Measurements from ENCODE around the gene PRKG1.
"Not testable (repeated sequence)": the region's sequence is repeated elsewhere in the genome, so short reads cannot be mapped to it uniquely, and the experiment has no call there.

The PRKG1 gene

DNA sequence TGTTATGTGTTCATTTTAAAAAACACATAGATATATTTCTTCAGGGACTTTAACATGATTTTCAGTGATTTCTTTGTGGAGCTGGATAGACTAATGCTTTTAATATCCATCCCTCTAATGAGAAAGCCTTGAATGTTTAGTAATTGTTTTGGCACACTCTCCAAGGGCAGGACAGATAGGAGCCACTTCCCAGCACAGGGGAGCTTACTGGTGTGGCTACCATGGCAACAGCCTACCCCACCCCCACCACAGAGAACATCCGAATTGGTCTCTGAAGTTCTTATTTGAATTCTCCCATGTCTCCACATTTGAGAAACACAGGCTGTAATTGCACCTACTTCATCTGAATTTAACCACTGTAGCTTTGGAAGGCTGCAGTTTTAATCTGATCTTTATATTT is 87.7 kb downstream of the PRKG1 start:
- Mint-ChIP-seq H3K36me3 (ENCODE audit: low read depth) (no peaks in the 10 kb centered on the region), H3K4me1 (ENCODE audit: low read depth) (no peaks in the 10 kb centered on the region), H3K27ac (no peak overlapping the region), H3K27me3 (no peaks in the 10 kb centered on the region), H3K4me3 (no peak overlapping the region), H3K9me3 (no peaks in the 10 kb centered on the region)
- DNase-seq = no peak

DNA sequence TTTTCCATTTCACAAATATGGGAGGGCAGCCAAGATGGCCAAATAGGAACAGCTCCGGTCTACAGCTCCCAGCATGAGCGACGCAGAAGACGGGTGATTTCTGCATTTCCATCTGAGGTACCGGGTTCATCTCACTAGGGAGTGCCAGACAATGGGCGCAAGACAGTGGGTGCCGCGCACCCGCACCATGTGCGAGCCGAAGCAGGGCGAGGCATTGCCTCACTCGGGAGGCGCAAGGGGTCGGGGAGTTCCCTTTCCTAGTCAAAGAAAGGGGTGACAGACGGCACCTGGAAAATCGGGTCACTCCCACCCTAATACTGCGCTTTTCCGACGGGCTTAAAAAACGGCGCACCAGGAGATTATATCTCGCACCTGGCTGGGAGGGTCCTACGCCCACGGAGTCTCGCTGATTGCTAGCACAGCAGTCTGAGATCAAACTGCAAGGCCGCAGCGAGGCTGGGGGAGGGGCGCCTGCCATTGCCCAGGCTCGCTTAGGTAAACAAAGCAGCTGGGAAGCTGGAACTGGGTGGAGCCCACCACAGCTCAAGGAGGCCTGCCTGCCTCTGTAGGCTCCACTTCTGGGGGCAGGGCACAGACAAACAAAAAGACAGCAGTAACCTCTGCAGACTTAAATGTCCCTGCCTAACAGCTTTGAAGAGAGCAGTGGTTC is 89.2 kb downstream of the PRKG1 start:
- not testable (repeated sequence) for H3K27ac Mint-ChIP-seq; H3K36me3 Mint-ChIP-seq (ENCODE audit: low read depth); H3K27me3 Mint-ChIP-seq; DNase-seq; H3K4me3 Mint-ChIP-seq; H3K9me3 Mint-ChIP-seq; H3K4me1 Mint-ChIP-seq (ENCODE audit: low read depth)

DNA sequence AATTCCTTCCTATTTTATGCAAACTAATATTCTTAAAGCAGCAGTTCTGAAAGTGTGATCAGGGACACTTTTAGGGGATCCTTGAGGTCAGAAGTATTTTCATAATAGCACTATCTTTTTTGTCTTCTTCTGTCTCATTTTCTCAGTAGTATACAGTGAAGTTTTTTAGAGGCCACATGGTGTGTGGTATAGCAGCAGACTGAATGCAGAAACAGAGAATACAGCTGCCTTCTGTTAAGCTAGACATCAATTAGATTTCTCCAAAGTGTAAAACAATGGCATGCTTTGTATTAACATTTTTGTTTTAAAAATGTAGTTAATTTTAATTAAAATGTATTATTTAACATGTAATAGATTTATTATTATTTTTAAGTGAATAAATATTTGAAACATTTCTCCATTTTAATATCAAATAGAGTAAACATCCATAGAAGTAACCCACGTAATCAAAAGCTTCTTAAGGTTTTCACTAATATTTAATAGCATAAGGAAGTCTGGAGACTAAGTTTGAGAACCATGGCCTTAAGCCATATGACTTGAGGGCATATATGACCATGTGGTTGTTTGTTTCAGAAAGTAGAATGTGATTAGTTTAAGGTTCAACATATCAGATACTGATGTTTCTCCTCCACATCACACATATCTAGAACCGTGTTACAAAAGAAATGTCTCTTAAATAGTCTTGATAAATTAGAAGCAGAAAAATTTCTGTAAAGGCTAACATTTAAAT is 94.0 kb downstream of the PRKG1 start:
- Mint-ChIP-seq H3K4me1 (ENCODE audit: low read depth) (no peaks in the 10 kb centered on the region), H3K27me3 (no peaks in the 10 kb centered on the region), H3K36me3 (ENCODE audit: low read depth) (no peaks in the 10 kb centered on the region), H3K9me3 (no peaks in the 10 kb centered on the region), H3K27ac (no peak overlapping the region), H3K4me3 (no peak overlapping the region)
- no peak for DNase-seq

DNA sequence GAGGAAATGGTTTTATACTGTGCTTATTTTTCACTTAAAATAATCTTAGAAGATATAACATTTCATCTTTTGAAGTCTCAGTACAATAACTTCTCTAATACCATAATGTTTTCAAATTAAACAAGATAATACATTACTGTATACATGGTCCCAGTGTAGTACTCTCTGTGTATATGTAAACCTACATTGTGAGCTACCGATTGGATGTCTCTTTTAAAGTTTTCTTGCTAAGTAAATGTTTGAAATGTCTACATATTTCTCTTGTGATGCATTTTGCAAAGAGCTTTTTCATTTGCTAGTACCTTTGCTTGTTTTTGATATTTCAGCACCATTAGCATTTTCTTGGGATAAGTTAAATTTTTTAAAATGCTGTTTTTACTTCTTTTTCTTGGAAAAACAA is 94.8 kb downstream of the PRKG1 start:
- Mint-ChIP-seq H3K4me1 (ENCODE audit: low read depth) (no peaks in the 10 kb centered on the region), H3K27ac (no peak overlapping the region), H3K9me3 (no peaks in the 10 kb centered on the region), H3K4me3 (no peak overlapping the region), H3K27me3 (no peaks in the 10 kb centered on the region), H3K36me3 (ENCODE audit: low read depth) (no peaks in the 10 kb centered on the region)
- DNase-seq = no peak

DNA sequence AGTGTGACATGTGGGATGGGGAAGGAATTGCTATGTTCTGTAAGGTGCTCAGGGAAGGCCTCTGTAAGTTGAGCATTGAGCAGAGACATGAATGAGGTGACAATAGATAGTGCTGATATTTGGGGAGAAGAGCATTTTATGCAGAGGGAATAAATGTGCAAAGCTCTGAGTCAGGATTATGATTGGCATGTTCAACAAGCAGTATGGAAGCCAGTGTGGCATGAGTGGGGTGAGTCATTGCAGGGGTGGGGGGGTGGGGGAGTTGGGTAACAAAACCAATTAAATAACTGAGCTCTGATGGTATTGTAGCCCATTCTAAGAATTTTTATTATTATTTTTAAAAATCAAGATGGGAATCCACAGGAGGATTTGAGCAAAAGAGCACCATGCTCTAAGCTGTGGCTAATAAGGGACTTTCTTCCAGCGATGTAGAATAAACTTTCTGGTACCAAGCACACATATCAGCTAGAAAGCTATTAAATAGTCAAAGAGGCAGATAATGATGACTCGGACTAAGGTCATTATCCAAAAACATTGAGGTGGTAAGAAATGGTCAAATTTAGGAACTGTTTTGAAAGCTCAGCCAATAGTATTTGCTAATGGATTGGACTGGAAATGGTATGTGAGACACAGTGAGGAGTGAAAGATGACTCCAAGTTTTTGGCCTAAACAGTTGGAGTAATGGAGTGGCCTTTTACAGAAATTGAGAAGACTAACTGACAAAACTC is 96.4 kb downstream of the PRKG1 start:
- Mint-ChIP-seq H3K27me3 (no peaks in the 10 kb centered on the region), H3K36me3 (ENCODE audit: low read depth) (no peaks in the 10 kb centered on the region), H3K9me3 (no peaks in the 10 kb centered on the region), H3K4me3 (no peak overlapping the region), H3K4me1 (ENCODE audit: low read depth) (no peaks in the 10 kb centered on the region), H3K27ac (no peak overlapping the region)
- DNase-seq = no peak

DNA sequence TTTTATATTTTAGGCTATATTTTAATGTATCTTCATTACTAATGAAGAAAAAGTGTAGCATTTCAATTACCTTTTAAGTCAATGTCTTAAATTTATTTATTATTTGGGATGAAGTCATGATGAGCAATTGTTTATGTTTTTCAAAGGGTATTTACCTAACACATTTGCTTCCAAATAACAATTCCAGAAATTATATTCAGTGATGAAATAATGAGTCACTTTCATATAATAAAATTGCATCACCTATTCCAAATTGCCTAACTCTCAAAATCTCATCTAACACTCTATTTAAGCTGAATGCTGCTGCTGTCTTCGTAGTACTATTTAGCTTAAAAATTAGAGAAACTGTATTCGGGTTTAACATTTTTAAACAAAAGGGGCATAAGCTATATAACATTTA is 97.7 kb downstream of the PRKG1 start:
- Mint-ChIP-seq H3K27me3 (no peaks in the 10 kb centered on the region), H3K4me3 (no peak overlapping the region), H3K9me3 (no peaks in the 10 kb centered on the region), H3K4me1 (ENCODE audit: low read depth) (no peaks in the 10 kb centered on the region), H3K36me3 (ENCODE audit: low read depth) (no peaks in the 10 kb centered on the region), H3K27ac (no peak overlapping the region)
- no peak for DNase-seq

DNA sequence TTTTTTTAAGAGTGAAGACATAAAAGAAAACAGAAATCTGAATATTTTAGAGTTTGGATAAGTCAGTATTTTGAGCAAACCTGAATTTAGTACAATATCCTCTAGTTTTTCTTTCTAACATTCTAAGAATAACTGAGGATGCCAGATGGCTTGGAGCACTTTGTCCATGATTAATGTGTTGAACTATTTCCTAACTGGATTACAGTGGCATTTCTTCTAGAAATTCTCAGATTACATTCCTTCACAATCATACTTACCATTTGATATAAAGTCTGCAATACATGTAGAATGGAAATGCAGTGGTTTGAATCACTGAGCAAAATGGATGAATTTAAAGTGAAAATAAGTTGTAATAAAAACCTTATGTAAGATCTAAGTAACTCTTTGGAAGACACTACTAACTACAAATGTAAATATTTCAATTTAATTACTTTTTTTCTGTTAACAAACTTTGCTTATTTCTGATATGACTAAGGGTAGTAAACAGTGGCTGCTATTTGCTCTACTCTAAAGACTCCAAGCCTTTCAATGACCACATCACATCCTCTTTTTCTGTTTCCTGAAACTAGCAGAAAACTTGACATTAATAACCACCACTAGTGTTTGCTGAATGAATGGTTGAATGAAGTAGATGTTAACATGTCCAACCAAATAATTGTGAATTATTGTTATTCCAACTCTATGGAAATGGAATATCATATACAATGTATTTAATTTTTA is 102.8 kb downstream of the PRKG1 start:
- Mint-ChIP-seq H3K4me1 (ENCODE audit: low read depth) (no peaks in the 10 kb centered on the region), H3K27me3 (no peaks in the 10 kb centered on the region), H3K36me3 (ENCODE audit: low read depth) (no peaks in the 10 kb centered on the region), H3K4me3 (no peak overlapping the region), H3K9me3 (no peaks in the 10 kb centered on the region), H3K27ac (no peak overlapping the region)
- DNase-seq = no peak

DNA sequence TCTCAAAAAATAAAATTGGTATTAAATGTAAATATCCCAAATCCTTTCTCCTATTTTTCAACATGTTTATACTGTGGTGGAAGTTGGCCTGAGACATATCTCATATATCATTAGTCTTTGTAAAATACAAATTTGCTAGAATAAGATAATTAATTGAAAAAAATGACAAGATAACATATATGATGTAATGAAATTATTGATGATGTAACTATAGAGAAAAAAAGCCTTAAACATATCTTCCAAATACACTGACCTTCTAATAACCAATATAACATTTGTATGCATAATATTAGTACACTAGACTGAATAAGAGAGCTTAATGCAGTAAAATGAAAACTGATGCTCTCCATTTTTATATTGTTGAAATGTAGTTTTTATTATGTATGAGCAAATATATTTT is 104.3 kb downstream of the PRKG1 start:
- H3K4me1 Mint-ChIP-seq (ENCODE audit: low read depth) = no peaks in the 10 kb centered on the region

DNA sequence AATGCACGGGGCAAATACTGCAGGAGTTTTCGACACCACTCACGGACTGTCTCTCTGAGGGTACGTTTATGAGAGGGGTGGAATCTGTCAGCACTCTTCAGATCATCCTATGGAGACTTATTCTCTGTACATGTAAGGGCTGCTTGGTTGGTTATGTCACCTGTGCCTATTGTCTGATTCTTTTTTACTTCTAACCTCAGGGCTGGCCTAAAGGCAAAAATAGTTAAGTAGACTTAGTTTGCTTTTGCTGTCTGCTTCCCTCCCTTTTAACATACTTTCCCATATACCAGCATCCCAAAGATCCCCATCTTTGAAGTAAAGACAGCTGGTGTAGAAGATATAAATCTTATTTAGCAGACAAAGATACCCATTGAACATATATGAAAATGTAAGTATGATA is 105.9 kb downstream of the PRKG1 start:
- no peaks in the 10 kb centered on the region for H3K36me3 Mint-ChIP-seq (ENCODE audit: low read depth)
- H3K9me3 Mint-ChIP-seq = no peaks in the 10 kb centered on the region
- H3K27me3 Mint-ChIP-seq = no peaks in the 10 kb centered on the region
- H3K4me3 Mint-ChIP-seq = no peak overlapping the region
- no peak for DNase-seq
- H3K4me1 Mint-ChIP-seq (ENCODE audit: low read depth) = no peaks in the 10 kb centered on the region
- no peak overlapping the region for H3K27ac Mint-ChIP-seq

More for the DNA sequence above, 104.3 kb downstream of the PRKG1 start:
- H3K36me3 Mint-ChIP-seq (ENCODE audit: low read depth) = no peaks in the 10 kb centered on the region
- H3K27me3 Mint-ChIP-seq = no peaks in the 10 kb centered on the region
- H3K4me3 Mint-ChIP-seq = no peak overlapping the region
- H3K9me3 Mint-ChIP-seq = no peaks in the 10 kb centered on the region
- no peak for DNase-seq
- no peak overlapping the region for H3K27ac Mint-ChIP-seq

DNA sequence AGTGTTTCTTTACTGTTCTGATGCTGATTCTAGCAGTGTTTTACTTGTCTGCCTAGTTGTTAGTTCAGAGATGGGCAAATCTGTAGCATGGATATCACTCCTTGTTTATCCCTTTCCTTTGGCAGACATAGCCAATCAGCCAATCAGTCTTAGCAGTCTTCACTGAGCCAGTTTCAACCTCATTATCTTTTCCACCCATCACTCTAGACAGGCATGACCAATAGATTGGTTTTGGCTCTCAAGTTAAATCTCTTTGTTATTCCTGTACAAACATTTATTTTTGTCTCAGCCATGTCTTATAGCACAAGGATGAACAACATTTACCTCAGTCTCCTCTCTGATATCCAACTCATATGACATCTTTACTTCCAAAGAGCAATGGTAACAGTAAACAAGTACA is 109.5 kb downstream of the PRKG1 start:
- H3K27ac Mint-ChIP-seq = no peak overlapping the region
- no peak for DNase-seq
- no peaks in the 10 kb centered on the region for H3K36me3 Mint-ChIP-seq (ENCODE audit: low read depth)
- H3K4me3 Mint-ChIP-seq = no peak overlapping the region
- H3K27me3 Mint-ChIP-seq = no peaks in the 10 kb centered on the region
- no peaks in the 10 kb centered on the region for H3K4me1 Mint-ChIP-seq (ENCODE audit: low read depth)
- H3K9me3 Mint-ChIP-seq = no peaks in the 10 kb centered on the region

DNA sequence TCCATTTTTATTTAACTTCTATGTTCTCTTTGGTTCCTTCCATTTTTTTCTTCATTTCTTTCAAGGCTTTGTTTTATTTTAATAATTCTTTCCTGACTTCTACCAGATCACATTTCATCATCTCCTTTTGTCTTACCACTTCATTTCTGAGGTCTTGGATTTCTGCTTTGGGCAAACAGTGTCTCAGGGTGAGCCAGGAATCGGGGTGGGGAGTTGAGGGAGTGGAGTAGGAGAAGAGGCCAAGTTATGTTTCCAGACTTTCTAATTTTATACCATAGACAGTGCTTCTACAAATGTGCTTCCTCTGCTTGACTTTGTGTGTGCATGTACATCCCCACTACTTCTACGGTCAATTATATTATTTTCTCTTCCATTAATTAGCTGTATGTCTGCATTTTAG is 112.1 kb downstream of the PRKG1 start:
- H3K27ac Mint-ChIP-seq = no peak overlapping the region
- no peaks in the 10 kb centered on the region for H3K36me3 Mint-ChIP-seq (ENCODE audit: low read depth)
- no peaks in the 10 kb centered on the region for H3K9me3 Mint-ChIP-seq
- no peaks in the 10 kb centered on the region for H3K4me1 Mint-ChIP-seq (ENCODE audit: low read depth)
- no peak for DNase-seq
- no peaks in the 10 kb centered on the region for H3K27me3 Mint-ChIP-seq
- H3K4me3 Mint-ChIP-seq = no peak overlapping the region

DNA sequence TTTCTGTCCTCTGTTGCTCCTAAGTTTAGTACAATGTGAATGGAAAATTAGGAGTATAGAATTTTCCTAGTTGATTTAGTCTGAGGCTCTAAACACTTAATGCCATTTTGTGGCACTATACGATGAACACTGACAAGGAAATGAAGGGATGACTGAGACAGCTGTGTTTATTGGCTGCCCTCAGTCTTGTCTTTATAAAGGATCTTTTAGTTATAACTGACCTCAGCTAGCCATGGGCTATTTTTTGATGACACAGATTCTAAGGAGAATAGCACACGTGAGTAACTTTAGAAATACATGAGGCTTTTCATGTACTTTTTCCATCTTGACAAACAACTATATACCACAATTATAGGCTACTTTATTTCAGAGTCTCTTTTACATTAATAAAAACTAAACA is 113.7 kb downstream of the PRKG1 start:
- Mint-ChIP-seq H3K9me3 (no peaks in the 10 kb centered on the region), H3K27me3 (no peaks in the 10 kb centered on the region), H3K27ac (no peak overlapping the region), H3K36me3 (ENCODE audit: low read depth) (no peaks in the 10 kb centered on the region), H3K4me1 (ENCODE audit: low read depth) (no peaks in the 10 kb centered on the region), H3K4me3 (no peak overlapping the region)
- no peak for DNase-seq

DNA sequence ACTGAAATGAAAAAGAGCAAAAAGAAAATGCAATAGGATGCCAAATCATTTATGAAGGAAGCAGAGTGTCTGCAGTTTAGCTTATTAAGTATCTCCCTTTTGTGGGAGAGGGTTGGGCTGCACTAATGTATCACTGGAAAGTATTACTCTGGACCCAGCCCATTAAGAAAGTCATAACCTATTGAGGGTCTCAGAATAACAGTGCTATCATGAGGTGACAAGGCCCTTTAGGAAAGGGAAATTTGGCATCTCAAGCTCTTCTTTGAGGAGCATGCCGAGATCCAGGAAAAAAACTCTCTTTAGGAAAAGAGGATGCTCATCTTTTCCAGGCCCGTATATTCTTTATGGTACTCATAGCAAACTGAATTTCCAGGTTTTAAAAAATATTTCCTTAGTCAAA is 114.6 kb downstream of the PRKG1 start:
- Mint-ChIP-seq H3K9me3 (no peaks in the 10 kb centered on the region), H3K36me3 (ENCODE audit: low read depth) (no peaks in the 10 kb centered on the region), H3K4me3 (no peak overlapping the region), H3K27me3 (no peaks in the 10 kb centered on the region), H3K4me1 (ENCODE audit: low read depth) (no peaks in the 10 kb centered on the region), H3K27ac (no peak overlapping the region)
- DNase-seq = no peak

DNA sequence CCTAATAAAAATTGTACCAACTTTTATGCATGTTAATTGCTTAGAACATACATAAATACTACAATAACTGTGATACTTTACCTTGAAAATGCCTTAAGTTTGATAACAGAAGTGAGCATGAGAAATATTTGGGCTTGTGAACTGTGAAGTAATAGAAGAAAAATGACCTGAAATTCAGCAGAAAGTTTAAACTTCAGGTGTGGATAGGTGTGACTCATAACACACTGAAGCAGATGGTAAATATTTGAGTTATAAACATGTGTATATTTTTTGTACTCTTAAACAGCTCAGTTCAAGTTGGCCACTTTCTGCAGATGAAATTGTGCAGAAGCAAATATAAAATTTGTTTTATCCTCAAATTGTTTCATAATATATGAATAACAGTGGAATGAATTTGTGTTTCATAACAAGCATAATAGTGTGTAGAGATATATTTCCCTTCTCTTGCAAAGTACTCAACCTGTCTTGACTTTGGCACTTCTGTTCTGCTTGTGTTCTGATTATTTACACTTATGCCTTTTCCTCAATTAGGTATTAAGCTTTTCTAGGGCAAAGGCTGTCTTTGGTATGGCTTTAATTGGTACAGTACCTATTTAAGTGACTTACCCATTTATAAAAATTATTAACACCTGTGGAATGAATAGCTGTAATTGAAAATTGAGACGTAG is 122.4 kb downstream of the PRKG1 start:
- no peaks in the 10 kb centered on the region for H3K9me3 Mint-ChIP-seq
- H3K27me3 Mint-ChIP-seq = no peaks in the 10 kb centered on the region
- no peaks in the 10 kb centered on the region for H3K4me1 Mint-ChIP-seq (ENCODE audit: low read depth)
- no peak overlapping the region for H3K27ac Mint-ChIP-seq
- no peak for DNase-seq
- H3K4me3 Mint-ChIP-seq = no peak overlapping the region
- no peaks in the 10 kb centered on the region for H3K36me3 Mint-ChIP-seq (ENCODE audit: low read depth)
